H1 (cell line): ENCODE data around the gene SRRM3.

Source experiments
- EZH2 ChIP-seq: fragments of 200-600 bp; sonication (generic); IDR thresholded peaks from 2 replicates; pipeline ENCODE4 v1.7.1; 2012; ENCODE audit warnings: low read depth, mild to moderate bottlenecking, moderate library complexity, low read length, inconsistent platforms; ENCODE audit not compliant: severe bottlenecking
- JUN ChIP-seq: IDR thresholded peaks from 2 replicates; pipeline ENCODE4 v1.6.1; 2011; ENCODE audit warnings: low read depth, mild to moderate bottlenecking, improper control_type of control experiment, low read length

DNA sequence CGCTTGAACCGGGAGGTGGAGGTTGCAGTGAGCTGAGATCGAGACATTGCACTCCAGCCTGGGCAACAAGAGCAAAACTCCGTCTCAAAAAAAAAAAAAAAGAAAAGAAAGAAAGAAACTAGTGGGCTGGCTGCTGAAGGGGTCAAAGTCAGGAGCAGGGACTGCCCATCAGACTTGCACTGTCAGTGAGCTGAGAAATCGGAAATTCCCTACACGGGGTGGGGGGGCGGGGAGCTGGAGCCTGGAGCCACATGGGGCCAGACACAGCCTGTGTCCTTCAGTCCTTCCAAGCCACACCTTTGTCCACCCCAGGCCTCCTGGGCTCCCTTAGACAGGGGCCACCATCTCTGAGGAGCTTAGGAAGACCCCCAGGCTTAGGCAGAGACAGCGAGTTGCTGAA, 34.5 kb downstream of the SRRM3 start:
- no peak for TF ChIP-seq JUN
- TF ChIP-seq EZH2, result no peak
